ENCODE results near the gene NRIP3. TPM values are rescaled to one million over a fixed set of nuclear protein-coding genes. Genes with fewer than 3 reads are reported as not detected.

NRIP3 gene
- total RNA-seq (1.6 TPM), polyA plus RNA-seq (ENCODE audit: insufficient read depth in 1 of 8, insufficient read length in 8 of 8, low replicate concordance in 1 of 8) (1 to 10 TPM in 3 of 8 donors, under 1 TPM in 5; 0.76 to 1.5 (median 0.99) TPM)
- long read RNA-seq, donor 1, result 0 reads
- long read RNA-seq, donor 2, result 0 reads
- long read RNA-seq, donor 3, result 0 reads
- long read RNA-seq, donor 4, result 0 reads
- long read RNA-seq, donor 5, result 0 reads
- long read RNA-seq, donor 6, result 0 reads
- long read RNA-seq, donor 7, partial matches to known transcripts, result 0 of 1 reads
- long read RNA-seq, donor 7, other reads (novel, unspliced or antisense), result 0 of 1 reads
- long read RNA-seq, donor 8, result 0 reads
- long read RNA-seq, donor 9, result 0 reads
- long read RNA-seq, donor 10, partial matches to known transcripts, result 0 of 2 reads
- long read RNA-seq, donor 10, other reads (novel, unspliced or antisense), result 0 of 2 reads
- long read RNA-seq, donor 11, result 0 reads

GRCh38 chr11:9003573-9004182, at the start of gene NRIP3:
Gene NRIP3 (minus strand): TSS chr11:9004001. CDS start chr11:9003935, 66 bp downstream.
- peak within 1 kb of the TSS; percentile 48 for H3K4me3 ChIP-seq (ENCODE audit: low read length)
- H3K4me1 ChIP-seq (ENCODE audit: control insufficient read depth, insufficient read depth, low read length), result peaks cover 16% of the 10 kb centered on the region
- no peaks in the 10 kb centered on the region for H3K36me3 ChIP-seq (ENCODE audit: control insufficient read depth, insufficient read depth, low read length)
- H3K27ac ChIP-seq (ENCODE audit: low read length), result no peak within 1 kb of the TSS
- peak; percentile 83 for DNase-seq
- peaks cover 45% of the 10 kb centered on the region for H3K27me3 ChIP-seq (ENCODE audit: control insufficient read depth, insufficient read depth, low read length)
- under 1% methylated on average over 83 of the region's 83 CpGs for WGBS (ENCODE audit: insufficient coverage)
- H3K9me3 ChIP-seq (replicated peaks; ENCODE audit: control insufficient read depth, low read depth, low read length), result no peaks in the 10 kb centered on the region

GRCh38 chr11:9052316-9052715, 48.5 kb upstream of the NRIP3 start:
- Histone ChIP-seq H3K36me3 (ENCODE audit: control insufficient read depth, insufficient read depth, low read length) (peaks cover 5% of the 10 kb centered on the region), H3K27ac (ENCODE audit: low read length) (no peak overlapping the region), H3K9me3 (replicated peaks; ENCODE audit: control insufficient read depth, low read depth, low read length) (no peaks in the 10 kb centered on the region), H3K4me3 (ENCODE audit: low read length) (no peak overlapping the region), H3K27me3 (ENCODE audit: control insufficient read depth, insufficient read depth, low read length) (no peaks in the 10 kb centered on the region), H3K4me1 (ENCODE audit: control insufficient read depth, insufficient read depth, low read length) (peaks cover 45% of the 10 kb centered on the region)
- WGBS (ENCODE audit: insufficient coverage), result 78% methylated on average over 1 of the region's 3 CpGs
- no peak for DNase-seq

GRCh38 chr11:9049959-9050358, 46.2 kb upstream of the NRIP3 start:
- H3K4me3 ChIP-seq (ENCODE audit: low read length), result no peak overlapping the region
- H3K9me3 ChIP-seq (replicated peaks; ENCODE audit: control insufficient read depth, low read depth, low read length), result no peaks in the 10 kb centered on the region
- H3K27me3 ChIP-seq (ENCODE audit: control insufficient read depth, insufficient read depth, low read length), result no peaks in the 10 kb centered on the region
- DNase-seq, result peak; percentile 84
- no peak overlapping the region for H3K27ac ChIP-seq (ENCODE audit: low read length)
- H3K4me1 ChIP-seq (ENCODE audit: control insufficient read depth, insufficient read depth, low read length), result peaks cover 46% of the 10 kb centered on the region
- WGBS (ENCODE audit: insufficient coverage), result 60% methylated on average over 1 of the region's 2 CpGs
- H3K36me3 ChIP-seq (ENCODE audit: control insufficient read depth, insufficient read depth, low read length), result peaks cover 2% of the 10 kb centered on the region

DNA sequence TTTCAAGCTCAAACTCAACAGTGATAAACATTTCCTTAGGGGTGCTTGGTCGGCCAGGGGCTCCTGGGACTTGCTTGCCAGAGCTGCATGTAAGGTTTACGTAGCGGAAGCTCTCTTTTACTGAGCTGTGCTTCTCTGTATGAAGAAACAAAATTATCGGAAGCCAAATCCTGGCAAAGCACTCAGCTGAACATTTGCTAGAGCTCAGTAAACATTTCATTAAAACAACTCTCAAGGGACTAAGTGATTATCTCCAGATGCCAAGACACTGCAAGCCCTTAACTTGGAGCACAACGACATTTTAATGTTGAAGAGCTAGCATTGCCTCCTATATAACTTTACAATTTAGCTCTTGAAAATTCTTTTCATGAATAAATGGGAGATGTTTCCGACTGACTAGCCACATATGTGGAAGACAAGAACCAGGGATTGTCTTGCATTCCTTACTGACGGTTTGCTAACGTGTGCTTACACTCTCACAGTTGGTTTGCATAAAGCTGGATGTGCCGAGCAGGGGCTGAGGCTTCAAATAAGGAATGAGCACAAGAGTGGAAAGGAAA, 44.2 kb upstream of the NRIP3 start:
- WGBS (ENCODE audit: insufficient coverage), result 8% methylated on average over 5 of the region's 9 CpGs
- no peak overlapping the region for H3K4me3 ChIP-seq (ENCODE audit: low read length)

GRCh38 chr11:9046481-9046880, 42.7 kb upstream of the NRIP3 start:
- no CpG with 5 or more reads among the region's 4 CpGs for WGBS (ENCODE audit: insufficient coverage)
- peak; percentile 95 for DNase-seq
- no peak overlapping the region for H3K4me3 ChIP-seq (ENCODE audit: low read length)

More for the DNA sequence above, 44.2 kb upstream of the NRIP3 start:
- DNase-seq, result peak; percentile 96
- H3K4me1 ChIP-seq (ENCODE audit: control insufficient read depth, insufficient read depth, low read length), result peaks cover 39% of the 10 kb centered on the region
- no peaks in the 10 kb centered on the region for H3K9me3 ChIP-seq (replicated peaks; ENCODE audit: control insufficient read depth, low read depth, low read length)
- peaks cover 3% of the 10 kb centered on the region for H3K27me3 ChIP-seq (ENCODE audit: control insufficient read depth, insufficient read depth, low read length)
- no peaks in the 10 kb centered on the region for H3K36me3 ChIP-seq (ENCODE audit: control insufficient read depth, insufficient read depth, low read length)
- peak overlapping the region; percentile 87 for H3K27ac ChIP-seq (ENCODE audit: low read length)

DNA sequence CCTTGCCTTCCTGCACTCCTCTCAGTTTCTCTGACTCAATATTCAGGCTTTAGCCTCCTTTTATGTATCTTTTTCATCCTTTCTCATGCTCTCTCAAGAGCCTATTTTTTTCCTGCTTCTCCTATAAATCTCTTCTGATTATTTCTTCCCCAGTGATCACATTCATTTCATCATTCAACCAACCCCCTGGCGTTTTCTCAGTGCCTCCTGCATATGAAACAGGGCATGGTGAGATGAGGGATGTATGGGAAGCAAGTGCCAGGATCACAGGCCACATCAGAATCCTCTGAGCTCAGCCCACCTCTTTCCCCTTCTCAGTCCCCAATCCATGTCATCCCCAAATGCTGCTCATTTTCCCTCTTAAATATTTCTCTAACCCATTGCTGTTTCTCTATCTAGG, 38.7 kb upstream of the NRIP3 start:
- Histone ChIP-seq H3K36me3 (ENCODE audit: control insufficient read depth, insufficient read depth, low read length) (peaks cover 9% of the 10 kb centered on the region), H3K27ac (ENCODE audit: low read length) (no peak overlapping the region), H3K27me3 (ENCODE audit: control insufficient read depth, insufficient read depth, low read length) (peaks cover 6% of the 10 kb centered on the region), H3K4me3 (ENCODE audit: low read length) (no peak overlapping the region), H3K4me1 (ENCODE audit: control insufficient read depth, insufficient read depth, low read length) (peaks cover 15% of the 10 kb centered on the region), H3K9me3 (replicated peaks; ENCODE audit: control insufficient read depth, low read depth, low read length) (no peaks in the 10 kb centered on the region)
- DNase-seq, result no peak
- WGBS (ENCODE audit: insufficient coverage), result no CpG with 5 or more reads among the region's 1 CpG

More at GRCh38 chr11:9046481-9046880, 42.7 kb upstream of the NRIP3 start:
- Histone ChIP-seq H3K9me3 (replicated peaks; ENCODE audit: control insufficient read depth, low read depth, low read length) (no peaks in the 10 kb centered on the region), H3K27ac (ENCODE audit: low read length) (peak overlapping the region; percentile 90), H3K36me3 (ENCODE audit: control insufficient read depth, insufficient read depth, low read length) (no peaks in the 10 kb centered on the region), H3K27me3 (ENCODE audit: control insufficient read depth, insufficient read depth, low read length) (peaks cover 6% of the 10 kb centered on the region), H3K4me1 (ENCODE audit: control insufficient read depth, insufficient read depth, low read length) (peaks cover 35% of the 10 kb centered on the region)

- WGBS (ENCODE audit: insufficient coverage), result 100% methylated on average over 1 of the region's 2 CpGs
Measured at GRCh38 chr11:9041747-9042146, 37.9 kb upstream of the NRIP3 start.

DNA sequence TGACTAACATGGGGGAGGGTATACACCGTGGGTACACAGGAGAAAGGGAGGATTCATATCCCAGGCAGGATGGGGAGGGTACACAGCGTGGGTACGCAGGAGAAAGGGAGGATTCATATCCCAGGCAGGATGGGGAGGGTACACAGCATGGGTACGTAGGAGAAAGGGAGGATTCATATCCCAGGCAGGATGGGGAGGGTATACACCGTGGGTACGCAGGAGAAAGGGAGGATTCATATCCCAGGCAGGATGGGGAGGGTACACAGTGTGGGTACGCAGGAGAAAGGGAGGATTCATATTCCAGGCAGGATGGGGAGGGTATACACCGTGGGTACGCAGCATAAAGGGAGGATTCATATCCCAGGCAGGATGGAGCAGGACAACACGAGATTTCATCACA, 36.6 kb upstream of the NRIP3 start:
- peaks cover 6% of the 10 kb centered on the region for H3K27me3 ChIP-seq (ENCODE audit: control insufficient read depth, insufficient read depth, low read length)
- H3K9me3 ChIP-seq (replicated peaks; ENCODE audit: control insufficient read depth, low read depth, low read length), result no peaks in the 10 kb centered on the region
- H3K4me3 ChIP-seq (ENCODE audit: low read length), result no peak overlapping the region
- WGBS (ENCODE audit: insufficient coverage), result 88% methylated on average over 7 of the region's 10 CpGs
- DNase-seq, result no peak
- H3K36me3 ChIP-seq (ENCODE audit: control insufficient read depth, insufficient read depth, low read length), result peaks cover 9% of the 10 kb centered on the region
- H3K27ac ChIP-seq (ENCODE audit: low read length), result no peak overlapping the region
- no peaks in the 10 kb centered on the region for H3K4me1 ChIP-seq (ENCODE audit: control insufficient read depth, insufficient read depth, low read length)

More at GRCh38 chr11:9041747-9042146, 37.9 kb upstream of the NRIP3 start:
- peaks cover 9% of the 10 kb centered on the region for H3K36me3 ChIP-seq (ENCODE audit: control insufficient read depth, insufficient read depth, low read length)
- H3K4me3 ChIP-seq (ENCODE audit: low read length), result no peak overlapping the region
- no peak overlapping the region for H3K27ac ChIP-seq (ENCODE audit: low read length)
- no peak for DNase-seq
- H3K27me3 ChIP-seq (ENCODE audit: control insufficient read depth, insufficient read depth, low read length), result peaks cover 6% of the 10 kb centered on the region
- H3K4me1 ChIP-seq (ENCODE audit: control insufficient read depth, insufficient read depth, low read length), result peaks cover 7% of the 10 kb centered on the region
- no peaks in the 10 kb centered on the region for H3K9me3 ChIP-seq (replicated peaks; ENCODE audit: control insufficient read depth, low read depth, low read length)

DNA sequence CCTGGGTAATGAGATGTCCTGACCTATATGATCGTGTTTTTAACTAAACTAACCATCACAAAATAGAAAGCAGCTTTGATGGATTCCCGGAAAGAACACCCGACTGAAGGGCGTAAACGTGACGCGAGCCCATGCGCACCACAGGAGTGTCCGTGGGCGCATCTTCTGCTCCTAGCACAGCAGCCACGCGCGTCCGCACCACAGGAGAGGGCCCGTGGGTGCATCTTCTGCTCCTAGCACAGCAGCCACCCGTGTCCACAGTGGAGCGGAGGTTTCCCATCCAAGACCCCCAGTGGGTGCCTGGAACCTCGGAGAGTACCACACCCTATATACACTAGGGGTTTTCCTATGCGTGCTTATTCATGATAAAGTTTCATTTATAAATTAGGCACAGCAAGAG, 36.1 kb upstream of the NRIP3 start:
- no peaks in the 10 kb centered on the region for H3K4me1 ChIP-seq (ENCODE audit: control insufficient read depth, insufficient read depth, low read length)
- 93% methylated on average over 14 of the region's 19 CpGs for WGBS (ENCODE audit: insufficient coverage)
- no peak overlapping the region for H3K27ac ChIP-seq (ENCODE audit: low read length)
- H3K4me3 ChIP-seq (ENCODE audit: low read length), result no peak overlapping the region
- peaks cover 6% of the 10 kb centered on the region for H3K27me3 ChIP-seq (ENCODE audit: control insufficient read depth, insufficient read depth, low read length)
- H3K36me3 ChIP-seq (ENCODE audit: control insufficient read depth, insufficient read depth, low read length), result peaks cover 9% of the 10 kb centered on the region
- DNase-seq, result no peak
- no peaks in the 10 kb centered on the region for H3K9me3 ChIP-seq (replicated peaks; ENCODE audit: control insufficient read depth, low read depth, low read length)

GRCh38 chr11:9039198-9039597, 35.4 kb upstream of the NRIP3 start:
- WGBS (ENCODE audit: insufficient coverage), result 97% methylated on average over 6 of the region's 9 CpGs
- no peak overlapping the region for H3K27ac ChIP-seq (ENCODE audit: low read length)

More at GRCh38 chr11:9039198-9039597, 35.4 kb upstream of the NRIP3 start:
- Histone ChIP-seq H3K36me3 (ENCODE audit: control insufficient read depth, insufficient read depth, low read length) (peaks cover 9% of the 10 kb centered on the region), H3K9me3 (replicated peaks; ENCODE audit: control insufficient read depth, low read depth, low read length) (no peaks in the 10 kb centered on the region), H3K4me1 (ENCODE audit: control insufficient read depth, insufficient read depth, low read length) (no peaks in the 10 kb centered on the region), H3K27me3 (ENCODE audit: control insufficient read depth, insufficient read depth, low read length) (peaks cover 4% of the 10 kb centered on the region), H3K4me3 (ENCODE audit: low read length) (no peak overlapping the region)
- no peak for DNase-seq

All from muscle of leg (tissue), 16 donors.